ENCODE measurements around the gene RPS15. TPM values are rescaled to one million over a fixed set of nuclear protein-coding genes. Genes with fewer than 3 reads are reported as not detected.

The RPS15 gene
- polyA plus RNA-seq, 1 of the 3 experiments (the other 2 are of a cell fraction): 3,749 TPM

GRCh38 chr19:1432507-1432887 lies 5.7 kb upstream of the RPS15 start:
- TF ChIP-seq FOSL2 (IDR thresholded peaks at IDR 0.05; ENCODE audit: borderline replicate concordance, low read depth) (no peak), NRF1 (IDR thresholded peaks at IDR 0.05; ENCODE audit: low read depth, low read length) (no peak), RAD21 (IDR thresholded peaks at IDR 0.05; ENCODE audit: low read length) (no peak), SMC3 (IDR thresholded peaks at IDR 0.05; ENCODE audit: low read depth, low read length) (no peak), RXRA (IDR thresholded peaks at IDR 0.05; ENCODE audit: borderline replicate concordance, low read depth) (no peak), GABPA (IDR thresholded peaks at IDR 0.05; ENCODE audit: low read depth) (no peak), SIN3A (IDR thresholded peaks at IDR 0.05; ENCODE audit: borderline replicate concordance, low read depth, low read length) (no peak), POLR2AphosphoS5 (IDR thresholded peaks at IDR 0.05; ENCODE audit: low read depth, low read length) (no peak), ZBTB33 (IDR thresholded peaks at IDR 0.05; ENCODE audit: borderline replicate concordance, low read depth) (no peak), TCF12 (IDR thresholded peaks at IDR 0.05) (no peak), RFX5 (IDR thresholded peaks at IDR 0.05; ENCODE audit: low read length) (no peak), IRF3 (IDR thresholded peaks at IDR 0.05; ENCODE audit: low read depth, low read length) (no peak), MAX (IDR thresholded peaks at IDR 0.05; ENCODE audit: low read depth) (no peak), MEF2A (IDR thresholded peaks at IDR 0.05; ENCODE audit: borderline replicate concordance, low read depth) (no peak)
- Histone ChIP-seq H3K79me2 (ENCODE audit: insufficient read depth) (0 out of 2 replicates have a peak, but pooled peaks cover 2% of the 10 kb centered on the region), H3K4me2 (no peak overlapping the region), H2AFZ (ENCODE audit: low read depth) (no peak overlapping the region), H4K20me1 (ENCODE audit: insufficient read depth) (no peaks in the 10 kb centered on the region), H3K36me3 (replicated peaks in 1 of 2; ENCODE audit: control insufficient read depth in 1 of 2, insufficient read depth in 2 of 2, low read length in 1 of 2) (peaks cover 0 to 65% of the 10 kb centered on the region in 2 experiments), H3K9ac (no peak overlapping the region), H3K27me3 (ENCODE audit: insufficient read depth) (no peaks in the 10 kb centered on the region), H3F3A (replicated peaks; ENCODE audit: insufficient read depth) (peaks cover 12% of the 10 kb centered on the region), H3K4me1 (ENCODE audit: control insufficient read depth in 1 of 2, insufficient read depth in 2 of 2, low read depth in 1 of 2, low read length in 1 of 2) (no peaks in the 10 kb centered on the region), H3K4me3 (ENCODE audit: low read depth in 2 of 2, low read length in 1 of 2) (no peak overlapping the region), H3K27ac (ENCODE audit: low read depth in 2 of 2, low read length in 1 of 2) (no peak overlapping the region), H3K9me3 (no peaks in the 10 kb centered on the region), H3K9me2 (no peaks in the 10 kb centered on the region)
- ChIA-PET CTCF (interaction anchor here (0.7 to 1.4 kb wide), 3 partner anchors 9 to 19 kb away, joined by 3 to 4 read pairs (median 3); no protein-coding TSS in a partner anchor), POLR2A (no interaction called here)
- 98% methylated on average over 13 of the region's 16 CpGs for WGBS (ENCODE audit: low lambda C conversion rate)
- no peak for DNase-seq

Measured in SK-N-SH (cell line).